GM18861 (cell line): ENCODE measurements around the gene CCSER2.
A peak's percentile ranks its signal among the peaks of the same experiment; 100 is the strongest.

Experiments
- ATAC-seq: cut with Tn5 transposase; IDR thresholded peaks from one replicate; pipeline ENCODE4 v1.9.1; 2021; ENCODE audit not compliant: unreplicated experiment

CCSER2 gene

GRCh38 chr10:84543948-84544347 lies 215.6 kb downstream of the CCSER2 start:
- ATAC-seq = no peak

- ATAC-seq = no peak
Measured at GRCh38 chr10:84545651-84546050, 217.3 kb downstream of the CCSER2 start.

GRCh38 chr10:84546609-84547008 lies 218.2 kb downstream of the CCSER2 start:
- ATAC-seq = no peak

GRCh38 chr10:84547616-84548015 lies 219.2 kb downstream of the CCSER2 start:
- no peak for ATAC-seq

- no peak for ATAC-seq
Measured at GRCh38 chr10:84548869-84549268, 220.5 kb downstream of the CCSER2 start.

GRCh38 chr10:84549368-84550165 lies 221.2 kb downstream of the CCSER2 start:
- ATAC-seq = no peak

GRCh38 chr10:84550756-84551436 lies 222.5 kb downstream of the CCSER2 start:
- no peak for ATAC-seq

GRCh38 chr10:84551437-84552120 lies 223.2 kb downstream of the CCSER2 start:
- ATAC-seq = peak; percentile 66

- ATAC-seq = no peak
Measured at GRCh38 chr10:84552478-84552877, 224.1 kb downstream of the CCSER2 start.

GRCh38 chr10:84562592-84562991 lies 234.2 kb downstream of the CCSER2 start:
- ATAC-seq = no peak

- ATAC-seq = peak; percentile 92
Measured at GRCh38 chr10:84563355-84563754, 235.0 kb downstream of the CCSER2 start.

- peak; percentile 53 for ATAC-seq
Measured at GRCh38 chr10:84563868-84564267, 235.5 kb downstream of the CCSER2 start.

GRCh38 chr10:84565881-84566582 lies 237.6 kb downstream of the CCSER2 start:
- no peak for ATAC-seq

GRCh38 chr10:84567133-84567532 lies 238.7 kb downstream of the CCSER2 start:
- ATAC-seq = no peak
